ENCODE measurements around the gene CNGA1.

Gene CNGA1

DNA sequence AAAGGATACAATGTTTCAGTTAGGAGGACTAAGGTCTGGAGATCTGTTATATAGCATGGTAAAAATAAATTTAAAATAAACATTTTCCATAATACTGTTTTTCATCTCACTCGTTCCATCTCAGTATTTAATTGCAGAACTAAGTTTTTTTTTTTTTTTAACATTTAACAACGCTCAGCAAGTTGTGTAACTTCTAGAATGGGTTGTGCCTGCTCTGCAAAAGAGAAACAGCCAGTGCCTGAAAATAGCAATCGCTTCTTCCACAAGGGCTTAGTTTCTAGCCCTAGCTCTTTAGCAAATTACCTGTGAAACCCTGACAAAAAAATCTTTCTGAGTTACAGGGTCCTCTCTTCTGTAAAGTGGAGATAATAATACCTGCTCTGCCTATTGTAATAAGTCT is 41.9 kb downstream of the CNGA1 start:
- intact Hi-C loops (cut with micrococcal nuclease), result no loop called here
- Mint-ChIP-seq H3K4me1 (ENCODE audit: low read depth) (peaks cover 11% of the 10 kb centered on the region), H3K9me3 (no peaks in the 10 kb centered on the region), H3K27ac (no peak overlapping the region), H3K27me3 (no peaks in the 10 kb centered on the region), H3K4me3 (no peak overlapping the region), H3K36me3 (ENCODE audit: low read depth) (no peaks in the 10 kb centered on the region)

DNA sequence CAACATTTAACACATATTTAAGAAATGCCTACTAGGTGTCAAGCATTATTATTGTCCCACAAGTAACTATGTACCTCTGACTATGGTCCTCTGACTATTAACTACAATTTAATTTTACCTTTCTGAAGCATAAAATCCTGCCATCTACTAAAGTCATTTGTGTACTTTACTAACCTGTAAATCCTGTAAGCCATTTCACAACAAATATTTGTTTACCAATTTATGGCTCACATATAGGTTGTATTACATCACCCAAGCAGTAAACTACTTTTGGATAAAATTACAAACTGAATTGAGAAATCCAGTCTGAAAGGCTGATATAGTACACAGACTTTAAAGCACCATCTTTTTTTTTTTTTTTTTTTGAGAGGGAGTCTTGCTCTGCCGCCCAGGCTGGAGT is 43.8 kb downstream of the CNGA1 start:
- no peaks in the 10 kb centered on the region for H3K27me3 Mint-ChIP-seq
- no peak overlapping the region for H3K4me3 Mint-ChIP-seq
- H3K36me3 Mint-ChIP-seq (ENCODE audit: low read depth), result no peaks in the 10 kb centered on the region
- intact Hi-C loops (cut with micrococcal nuclease), result no loop called here
- no peaks in the 10 kb centered on the region for H3K9me3 Mint-ChIP-seq
- H3K4me1 Mint-ChIP-seq (ENCODE audit: low read depth), result peaks cover 11% of the 10 kb centered on the region
- peak overlapping the region; percentile 32 for H3K27ac Mint-ChIP-seq

DNA sequence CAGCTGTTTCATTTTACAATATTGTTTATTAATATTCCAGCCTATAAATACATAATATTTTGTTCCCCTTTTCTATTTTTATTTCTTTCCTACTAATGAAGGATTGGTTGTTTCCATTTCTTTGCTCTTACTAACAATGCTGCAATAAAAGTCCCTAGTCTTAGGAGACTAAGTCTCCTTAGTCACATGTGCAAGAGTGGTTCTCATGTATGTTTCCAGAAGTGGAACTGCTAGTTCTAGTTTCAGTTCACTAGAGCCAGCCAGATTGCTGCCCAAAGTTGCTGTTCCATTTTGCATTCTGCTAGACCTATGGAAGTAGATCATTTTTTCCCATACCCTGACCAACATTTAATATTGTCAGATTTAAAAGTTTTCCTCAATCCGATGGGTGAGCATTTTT is 44.3 kb downstream of the CNGA1 start:
- intact Hi-C loops (cut with micrococcal nuclease), result no loop called here
- Mint-ChIP-seq H3K27ac (peak overlapping the region; percentile 32), H3K27me3 (no peaks in the 10 kb centered on the region), H3K36me3 (ENCODE audit: low read depth) (no peaks in the 10 kb centered on the region), H3K9me3 (no peaks in the 10 kb centered on the region), H3K4me3 (no peak overlapping the region), H3K4me1 (ENCODE audit: low read depth) (peaks cover 11% of the 10 kb centered on the region)

DNA sequence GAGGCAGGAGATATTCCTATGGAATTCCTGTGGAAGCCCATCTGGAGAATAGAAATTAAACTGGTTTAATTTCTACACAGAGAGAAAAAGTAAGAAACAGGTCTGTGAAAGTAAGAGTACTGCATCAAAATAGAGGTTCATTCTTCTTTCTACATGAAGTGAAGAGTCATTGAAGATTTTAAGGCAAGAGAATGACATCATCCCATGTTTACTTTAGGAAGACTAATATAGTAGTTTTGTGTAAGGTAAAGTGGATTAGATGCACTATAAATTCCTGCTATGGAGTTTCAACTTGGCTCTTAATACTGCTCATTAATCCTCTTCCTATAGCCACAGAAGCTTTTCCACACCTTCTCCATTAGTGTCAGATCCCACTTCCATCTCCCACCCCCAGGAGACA is 47.6 kb downstream of the CNGA1 start:
- Mint-ChIP-seq H3K27ac (no peak overlapping the region), H3K27me3 (no peaks in the 10 kb centered on the region), H3K9me3 (no peaks in the 10 kb centered on the region), H3K4me3 (no peak overlapping the region), H3K36me3 (ENCODE audit: low read depth) (no peaks in the 10 kb centered on the region), H3K4me1 (ENCODE audit: low read depth) (peaks cover 11% of the 10 kb centered on the region)
- intact Hi-C loops (cut with micrococcal nuclease), result no loop called here

DNA sequence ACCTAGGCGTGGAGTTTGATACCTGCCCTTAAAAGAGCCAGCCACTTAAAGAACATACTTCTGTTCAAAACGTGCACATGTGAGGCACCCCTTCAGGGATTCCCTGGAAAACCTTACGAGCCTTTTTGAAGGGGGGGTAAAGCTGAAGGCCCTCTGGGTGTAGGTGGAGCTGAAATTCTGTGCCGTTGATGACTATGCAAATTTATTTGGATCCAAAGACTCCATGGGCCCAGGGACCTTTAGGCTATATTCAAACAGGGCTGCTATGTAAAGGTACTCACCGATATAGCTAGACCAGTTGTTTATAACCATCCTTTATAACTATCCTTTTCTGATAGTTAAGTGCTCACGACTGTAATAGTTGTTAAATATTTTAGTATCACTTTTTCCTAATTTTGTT is 61.8 kb downstream of the CNGA1 start:
- H3K27ac Mint-ChIP-seq, result no peak overlapping the region
- no peak overlapping the region for H3K4me3 Mint-ChIP-seq
- peaks cover 4% of the 10 kb centered on the region for H3K27me3 Mint-ChIP-seq
- no peaks in the 10 kb centered on the region for H3K36me3 Mint-ChIP-seq (ENCODE audit: low read depth)
- intact Hi-C loops (cut with micrococcal nuclease), result no loop called here
- peaks cover 9% of the 10 kb centered on the region for H3K9me3 Mint-ChIP-seq
- no peaks in the 10 kb centered on the region for H3K4me1 Mint-ChIP-seq (ENCODE audit: low read depth)

DNA sequence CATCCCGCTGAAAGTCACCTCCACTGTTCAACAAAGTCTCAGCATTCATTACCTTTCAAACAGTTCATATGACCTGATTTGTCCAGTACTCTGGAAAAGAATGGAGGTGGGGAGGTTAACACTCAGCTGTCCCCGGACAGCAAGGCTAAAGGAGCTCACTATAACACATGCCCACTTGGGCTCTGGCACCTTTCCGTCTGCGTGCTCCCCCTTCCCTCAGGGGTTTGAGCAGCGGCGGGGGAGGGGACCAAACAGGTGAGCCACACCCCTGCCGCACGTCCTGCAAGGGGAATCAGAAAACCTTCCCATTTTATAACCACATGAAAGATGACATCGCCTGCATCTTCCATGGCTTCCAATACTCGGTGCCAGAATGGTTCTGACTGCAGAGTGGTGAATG is 62.2 kb downstream of the CNGA1 start:
- no peak overlapping the region for H3K4me3 Mint-ChIP-seq
- intact Hi-C loops (cut with micrococcal nuclease), result no loop called here
- H3K27me3 Mint-ChIP-seq, result peaks cover 4% of the 10 kb centered on the region
- no peaks in the 10 kb centered on the region for H3K4me1 Mint-ChIP-seq (ENCODE audit: low read depth)
- H3K9me3 Mint-ChIP-seq, result peaks cover 9% of the 10 kb centered on the region
- H3K36me3 Mint-ChIP-seq (ENCODE audit: low read depth), result no peaks in the 10 kb centered on the region
- no peak overlapping the region for H3K27ac Mint-ChIP-seq

DNA sequence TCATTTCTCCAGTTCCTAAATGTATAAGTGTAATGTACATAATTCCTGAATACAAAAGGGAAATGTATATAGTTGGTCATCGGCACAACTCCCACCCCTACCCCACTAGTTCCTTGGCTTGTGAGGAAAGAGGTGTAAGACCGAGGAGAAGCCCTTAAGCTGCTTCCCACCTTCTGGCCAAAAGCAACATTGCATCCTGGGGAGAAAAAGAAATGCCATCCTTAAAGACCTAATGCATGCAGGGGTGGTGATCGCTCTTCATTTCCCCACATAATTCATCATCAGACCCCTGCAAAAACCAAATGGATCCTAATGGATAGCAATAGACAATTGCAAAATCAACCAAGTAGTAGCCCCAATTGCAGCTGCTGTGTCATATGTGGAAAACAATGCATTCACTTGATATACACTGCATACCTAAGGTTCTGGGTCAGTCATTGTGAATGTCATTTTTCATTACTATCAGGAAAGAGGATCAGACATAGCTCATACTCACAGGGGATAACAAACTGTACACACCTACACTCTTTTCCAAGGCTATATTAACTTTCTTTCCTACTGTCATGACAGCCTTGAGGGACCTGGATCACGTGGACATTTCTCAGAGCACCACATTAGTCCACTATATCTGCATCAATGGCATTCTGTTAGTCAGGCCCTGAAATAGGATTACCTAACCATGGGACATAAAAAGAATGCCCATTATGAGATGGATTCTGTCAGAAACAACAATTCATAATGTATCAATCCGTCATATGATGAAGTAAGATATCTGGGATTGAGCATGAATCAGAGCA is 70.4 kb downstream of the CNGA1 start:
- Mint-ChIP-seq H3K27me3 (no peaks in the 10 kb centered on the region), H3K9me3 (peaks cover 9% of the 10 kb centered on the region), H3K4me1 (ENCODE audit: low read depth) (no peaks in the 10 kb centered on the region), H3K36me3 (ENCODE audit: low read depth) (no peaks in the 10 kb centered on the region), H3K27ac (no peak overlapping the region), H3K4me3 (no peak overlapping the region)
- intact Hi-C loops (cut with micrococcal nuclease), result no loop called here

DNA sequence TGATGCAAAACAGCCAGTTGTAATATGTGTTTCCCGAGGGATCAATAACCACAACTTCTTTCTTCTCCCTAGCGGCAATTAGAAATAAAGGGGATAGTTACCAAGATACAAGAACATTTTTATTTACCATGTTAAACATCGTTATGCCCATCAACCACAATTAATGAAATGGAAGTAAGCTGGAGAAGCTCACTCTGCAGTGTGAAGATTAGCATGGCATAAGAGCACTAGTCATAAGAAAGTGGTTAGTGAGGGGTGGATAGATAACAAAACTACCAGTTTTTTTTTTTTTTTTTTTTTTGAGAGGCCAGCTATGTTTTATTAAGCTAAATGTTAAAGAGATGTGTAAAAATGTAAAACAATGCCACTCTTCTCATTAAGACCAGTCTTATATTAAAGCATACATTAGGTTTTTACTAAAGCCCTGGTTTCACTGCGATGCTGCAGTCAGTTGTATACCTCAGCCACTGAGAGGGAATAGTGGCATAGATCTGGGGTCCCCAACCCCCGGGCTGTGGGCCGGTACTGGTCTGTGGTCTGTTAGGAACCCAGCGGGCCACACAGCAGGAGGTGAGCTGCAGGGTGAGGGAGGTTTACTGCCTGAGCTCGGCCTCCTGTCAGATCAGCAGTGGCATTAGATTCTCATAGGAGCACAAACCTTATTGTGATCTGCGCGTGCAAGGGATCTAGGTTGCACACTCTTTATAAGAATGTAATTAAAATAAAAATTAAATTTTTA is 74.2 kb downstream of the CNGA1 start:
- Mint-ChIP-seq H3K36me3 (ENCODE audit: low read depth) (no peaks in the 10 kb centered on the region), H3K4me1 (ENCODE audit: low read depth) (no peaks in the 10 kb centered on the region), H3K4me3 (no peak overlapping the region), H3K9me3 (no peaks in the 10 kb centered on the region), H3K27me3 (no peaks in the 10 kb centered on the region), H3K27ac (no peak overlapping the region)
- intact Hi-C loops (cut with micrococcal nuclease), result no loop called here

DNA sequence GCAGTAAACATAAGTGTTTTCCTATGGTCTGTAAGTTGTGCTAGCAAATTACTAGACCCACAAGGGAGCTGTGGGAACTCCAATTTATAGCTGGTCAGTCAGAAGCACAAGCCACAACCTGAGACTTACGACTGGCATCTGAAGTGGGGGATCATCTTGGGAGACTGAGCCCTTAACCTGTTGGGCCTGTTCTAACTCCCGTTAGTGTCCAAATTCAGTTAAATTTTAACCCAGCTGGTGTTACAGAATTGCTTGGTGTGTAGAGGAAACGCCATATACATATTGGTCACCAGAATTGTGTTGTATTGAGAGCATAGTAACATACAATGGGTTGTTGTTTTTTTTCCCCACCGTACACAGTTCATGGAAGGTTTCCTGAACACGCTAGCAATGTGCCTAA is 77.0 kb downstream of the CNGA1 start:
- Mint-ChIP-seq H3K4me1 (ENCODE audit: low read depth) (no peaks in the 10 kb centered on the region), H3K27me3 (peaks cover 1% of the 10 kb centered on the region), H3K36me3 (ENCODE audit: low read depth) (no peaks in the 10 kb centered on the region), H3K9me3 (no peaks in the 10 kb centered on the region), H3K4me3 (no peak overlapping the region), H3K27ac (no peak overlapping the region)
- intact Hi-C loops (cut with micrococcal nuclease), result no loop called here

DNA sequence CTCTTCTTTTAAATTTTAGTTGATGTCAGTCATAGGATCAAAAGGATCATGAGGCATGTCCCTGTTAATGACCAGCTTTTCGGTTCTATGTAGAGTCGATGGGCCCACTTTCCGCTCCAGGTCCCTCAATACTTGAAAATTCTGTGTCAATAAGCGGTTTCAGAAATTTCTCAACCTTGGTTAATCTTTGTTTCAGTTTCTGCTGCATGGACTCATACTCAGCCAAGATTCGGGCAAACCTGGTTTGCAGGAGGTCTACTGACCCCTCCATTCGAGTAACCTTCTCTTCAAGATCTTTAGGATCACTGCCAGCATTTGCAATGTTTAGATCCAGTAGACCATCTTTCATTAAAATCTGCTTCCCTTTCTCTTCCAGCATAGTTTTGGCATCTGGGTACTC is 80.1 kb downstream of the CNGA1 start:
- Mint-ChIP-seq H3K27ac (no peak overlapping the region), H3K4me1 (ENCODE audit: low read depth) (no peaks in the 10 kb centered on the region), H3K9me3 (no peaks in the 10 kb centered on the region), H3K27me3 (peaks cover 1% of the 10 kb centered on the region), H3K4me3 (no peak overlapping the region), H3K36me3 (ENCODE audit: low read depth) (no peaks in the 10 kb centered on the region)
- intact Hi-C loops (cut with micrococcal nuclease), result no loop called here

DNA sequence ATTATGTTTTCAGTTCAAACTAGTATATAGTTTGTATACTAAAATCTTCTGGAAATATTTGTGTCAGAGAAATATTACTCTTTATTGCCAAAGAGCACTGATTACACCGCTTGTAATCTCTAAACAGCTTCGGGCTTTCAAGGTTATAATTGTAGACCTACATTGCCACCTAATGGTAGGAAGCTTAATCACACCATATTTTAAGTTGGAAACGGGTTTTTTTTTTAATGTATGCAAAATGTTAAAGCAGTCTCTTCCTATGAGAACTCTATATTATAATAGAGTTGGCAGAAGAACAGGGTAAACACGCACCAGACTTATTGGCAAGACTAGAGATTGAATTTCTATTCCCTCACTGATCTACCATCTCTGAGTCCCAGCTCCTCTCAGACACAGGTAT is 82.6 kb downstream of the CNGA1 start:
- Mint-ChIP-seq H3K9me3 (no peaks in the 10 kb centered on the region), H3K27ac (no peak overlapping the region), H3K27me3 (peaks cover 1% of the 10 kb centered on the region), H3K4me1 (ENCODE audit: low read depth) (peaks cover 16% of the 10 kb centered on the region), H3K36me3 (ENCODE audit: low read depth) (no peaks in the 10 kb centered on the region), H3K4me3 (no peak overlapping the region)
- intact Hi-C loops (cut with micrococcal nuclease), result loop anchor here (1.0 to 5.0 kb wide), 2 partner anchors 248 to 267 kb away; no protein-coding TSS in a partner anchor

DNA sequence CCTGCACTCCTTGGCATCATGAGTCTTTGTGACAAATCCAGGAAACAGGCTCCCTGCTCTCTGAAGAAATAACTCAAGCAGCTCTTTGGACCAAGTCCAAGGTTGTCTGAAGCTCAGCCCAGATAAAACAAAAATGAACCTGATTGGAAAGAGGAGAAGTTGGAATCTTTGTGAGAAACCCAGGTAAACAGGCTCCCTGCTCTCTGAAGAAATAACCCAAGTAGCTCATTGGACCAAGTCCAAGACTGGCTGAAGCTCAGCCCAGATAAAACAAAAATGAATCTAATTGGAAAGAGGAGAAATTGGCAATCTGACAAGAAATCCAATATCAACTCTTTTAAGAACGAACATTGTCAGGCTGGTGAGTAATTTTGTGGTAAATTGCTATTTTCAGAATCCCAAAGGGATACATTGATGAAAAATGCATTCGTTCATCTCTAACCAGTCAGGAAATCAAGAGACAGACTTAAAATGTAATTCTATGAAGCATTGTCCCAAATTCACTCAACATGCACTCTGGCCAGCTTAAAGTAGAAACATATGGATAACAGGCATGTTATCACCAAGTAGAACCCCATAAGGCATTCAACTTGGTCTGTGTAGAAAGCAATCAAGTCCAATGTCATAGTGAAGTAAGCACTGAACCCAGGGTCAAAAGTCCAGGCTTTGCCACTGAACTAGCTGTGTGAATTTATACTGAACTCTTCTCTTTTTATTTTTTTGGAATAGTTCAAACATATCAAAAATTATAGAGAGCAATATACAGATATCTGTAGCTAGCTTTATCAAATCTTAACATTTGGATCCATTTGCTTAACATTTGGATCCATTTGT is 85.3 kb downstream of the CNGA1 start:
- Mint-ChIP-seq H3K9me3 (no peaks in the 10 kb centered on the region), H3K27ac (no peak overlapping the region), H3K36me3 (ENCODE audit: low read depth) (no peaks in the 10 kb centered on the region), H3K4me1 (ENCODE audit: low read depth) (peaks cover 27% of the 10 kb centered on the region), H3K27me3 (peaks cover 4% of the 10 kb centered on the region), H3K4me3 (no peak overlapping the region)
- intact Hi-C loops (cut with micrococcal nuclease), result loop anchor here (5.0 kb wide), 1 partner anchor 264 kb away; no protein-coding TSS in a partner anchor

DNA sequence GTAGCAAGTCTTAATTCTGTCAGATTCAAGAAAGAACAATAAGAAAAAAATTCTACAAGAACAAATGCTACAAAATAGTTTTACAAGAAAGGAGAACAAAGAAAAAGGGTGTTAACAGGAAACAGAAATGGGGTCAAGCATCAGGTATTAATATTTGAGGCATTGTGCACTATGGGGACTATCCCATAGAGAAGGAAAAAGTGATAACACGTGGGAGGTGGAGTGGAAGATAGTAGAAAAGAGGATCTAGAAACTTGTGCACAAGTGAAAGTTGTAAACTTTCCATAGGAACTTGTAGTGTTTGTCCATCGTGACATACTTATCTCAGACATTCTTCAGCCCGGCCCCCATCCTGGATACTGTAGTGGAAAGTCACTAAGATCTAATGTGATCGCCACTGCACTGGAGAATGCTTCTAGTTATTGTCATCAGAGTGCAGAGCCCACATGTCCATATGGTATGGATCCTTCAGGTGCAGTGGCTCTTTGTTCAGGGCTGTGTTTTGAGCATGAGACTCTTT is 86.7 kb downstream of the CNGA1 start:
- intact Hi-C loops (cut with micrococcal nuclease), result loop anchor here (5.0 kb wide), 2 partner anchors 92 to 262 kb away; partner anchors contain the start of gene CORIN
- Mint-ChIP-seq H3K27me3 (peaks cover 2% of the 10 kb centered on the region), H3K36me3 (ENCODE audit: low read depth) (peaks cover 4% of the 10 kb centered on the region), H3K27ac (no peak overlapping the region), H3K4me1 (ENCODE audit: low read depth) (peaks cover 31% of the 10 kb centered on the region), H3K4me3 (no peak overlapping the region), H3K9me3 (peaks cover 6% of the 10 kb centered on the region)
